RWPE1 (cell line): ENCODE results near the gene REEP6.

Source experiments
- CTCF ChIA-PET: fragments of 350-600 bp; sonication (Branson Sonifier 250); formaldehyde crosslinking; extraction: SDS; loops from one replicate; lab custom pipeline; 2021; lab: Yijun Ruan, JAX
- POLR2A ChIA-PET: fragments of 400-600 bp; formaldehyde crosslinking; extraction: SDS; loops from one replicate; lab custom pipeline; 2020; ENCODE audit warnings: antibody characterized with exemption; ENCODE audit not compliant: low non-redundant PET; lab: Yijun Ruan, JAX
- DNase-seq: peaks from one replicate; pipeline ENCODE4 v3.0.0; 2012; ENCODE audit warnings: low spot score
- H3K27ac ChIP-seq: fragments of 450-650 bp; 2 replicates; pipeline ENCODE4 v1.5.1; 2017
- TF ChIP-seq, protein P1 (sequence below): fragments of 450-650 bp; conservative IDR thresholded peaks from 2 replicates; pipeline ENCODE4 v1.5.1; 2017; ENCODE audit warnings: low read depth, mild to moderate bottlenecking

The REEP6 gene

DNA sequence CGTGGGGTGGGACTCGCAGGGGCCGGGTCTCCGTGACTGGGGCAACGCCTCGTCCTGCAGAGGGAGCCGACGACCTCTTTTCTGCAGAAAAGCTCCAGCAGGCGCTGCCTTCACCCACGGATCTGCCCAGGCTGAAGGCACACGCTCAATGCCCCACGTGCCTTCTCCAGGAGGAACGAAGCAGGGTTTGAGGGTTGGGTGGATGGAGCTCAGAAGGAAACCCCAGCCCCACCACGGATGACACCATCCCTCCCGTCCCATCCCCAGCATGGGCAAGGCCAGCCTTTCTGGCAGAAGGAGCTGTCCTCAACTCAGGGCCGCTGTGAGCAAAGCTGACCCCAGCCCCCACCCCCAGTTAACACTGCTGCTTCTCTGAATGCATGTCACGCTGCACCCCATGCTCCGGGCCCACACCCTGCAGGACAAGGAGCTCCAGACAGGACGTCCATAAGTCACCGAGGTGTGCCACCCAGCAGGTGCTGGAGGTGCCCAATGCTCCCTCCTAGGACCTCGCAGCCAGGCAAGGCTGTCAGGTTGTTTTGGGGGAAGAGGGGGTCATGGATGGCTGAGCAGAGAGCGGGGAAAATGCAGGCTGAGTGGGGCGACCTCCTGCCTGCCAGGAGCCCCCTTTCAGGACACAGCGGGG, 19.3 kb upstream of the REEP6 start:
- no peak for DNase-seq
- CTCF ChIA-PET = interaction anchor here (0.5 to 0.7 kb wide), 3 partner anchors 128 to 276 kb away, joined by 3 to 4 read pairs (median 4); no protein-coding TSS in a partner anchor
- TF ChIP-seq, protein P1, sequence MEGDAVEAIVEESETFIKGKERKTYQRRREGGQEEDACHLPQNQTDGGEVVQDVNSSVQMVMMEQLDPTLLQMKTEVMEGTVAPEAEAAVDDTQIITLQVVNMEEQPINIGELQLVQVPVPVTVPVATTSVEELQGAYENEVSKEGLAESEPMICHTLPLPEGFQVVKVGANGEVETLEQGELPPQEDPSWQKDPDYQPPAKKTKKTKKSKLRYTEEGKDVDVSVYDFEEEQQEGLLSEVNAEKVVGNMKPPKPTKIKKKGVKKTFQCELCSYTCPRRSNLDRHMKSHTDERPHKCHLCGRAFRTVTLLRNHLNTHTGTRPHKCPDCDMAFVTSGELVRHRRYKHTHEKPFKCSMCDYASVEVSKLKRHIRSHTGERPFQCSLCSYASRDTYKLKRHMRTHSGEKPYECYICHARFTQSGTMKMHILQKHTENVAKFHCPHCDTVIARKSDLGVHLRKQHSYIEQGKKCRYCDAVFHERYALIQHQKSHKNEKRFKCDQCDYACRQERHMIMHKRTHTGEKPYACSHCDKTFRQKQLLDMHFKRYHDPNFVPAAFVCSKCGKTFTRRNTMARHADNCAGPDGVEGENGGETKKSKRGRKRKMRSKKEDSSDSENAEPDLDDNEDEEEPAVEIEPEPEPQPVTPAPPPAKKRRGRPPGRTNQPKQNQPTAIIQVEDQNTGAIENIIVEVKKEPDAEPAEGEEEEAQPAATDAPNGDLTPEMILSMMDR = no peak
- peak overlapping the region; percentile 85 for H3K27ac ChIP-seq
- POLR2A ChIA-PET = interaction anchor here (0.5 kb wide), 1 partner anchor 19 kb away, joined by 6 read pairs; the partner anchor contains the start of gene REEP6

DNA sequence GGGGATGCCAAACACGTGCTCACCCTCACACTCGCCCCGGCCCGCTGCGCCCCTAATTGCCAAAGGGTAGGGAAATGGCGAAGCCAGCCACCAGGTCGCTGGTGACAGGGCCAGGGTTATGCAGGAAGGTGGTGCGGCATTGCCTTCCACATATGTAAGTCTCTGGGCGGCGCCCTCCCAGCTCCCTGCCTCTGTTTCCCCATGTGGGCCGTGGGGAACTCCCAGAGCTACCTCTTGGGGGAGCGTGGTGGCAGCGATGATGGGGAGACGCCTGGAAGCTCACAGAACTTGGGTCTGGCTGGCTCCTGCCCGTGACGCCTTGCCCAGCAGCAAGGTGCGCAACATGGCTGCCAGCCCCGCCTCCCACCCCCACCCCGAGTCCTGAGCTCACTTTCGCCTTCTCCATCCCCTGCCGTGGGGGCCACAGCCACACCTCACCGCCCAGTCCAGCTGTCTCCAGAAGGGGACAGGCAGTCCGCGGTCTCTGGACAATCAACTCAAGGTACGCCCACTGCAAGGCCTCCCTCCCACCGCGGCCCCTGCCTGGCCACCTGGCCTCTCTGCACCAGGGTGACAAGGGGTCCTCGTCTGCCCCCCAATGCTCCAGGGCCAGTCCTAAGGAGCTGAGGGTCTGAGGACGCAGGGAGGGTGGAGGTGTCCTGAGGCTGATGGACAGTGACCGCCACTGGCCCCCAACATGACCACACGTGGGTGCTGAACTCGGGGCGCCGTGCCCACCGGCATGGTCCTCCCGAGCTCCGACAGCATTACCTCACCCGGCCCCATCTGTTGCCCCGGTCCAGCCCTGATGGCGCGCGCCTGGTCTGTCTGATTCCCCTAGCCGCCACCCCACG, 18.5 kb upstream of the REEP6 start:
- ChIA-PET POLR2A (interaction anchor here (0.5 kb wide), 1 partner anchor 19 kb away, joined by 6 read pairs; the partner anchor contains the start of gene REEP6), CTCF (interaction anchor here (0.6 to 0.7 kb wide), 2 partner anchors 129 to 275 kb away, joined by 3 to 4 read pairs; no protein-coding TSS in a partner anchor)
- 0 out of 2 replicates have a peak overlapping the region, but pooled peaks have one; percentile 55 for H3K27ac ChIP-seq
- TF ChIP-seq, protein P1 = no peak
- DNase-seq = no peak

DNA sequence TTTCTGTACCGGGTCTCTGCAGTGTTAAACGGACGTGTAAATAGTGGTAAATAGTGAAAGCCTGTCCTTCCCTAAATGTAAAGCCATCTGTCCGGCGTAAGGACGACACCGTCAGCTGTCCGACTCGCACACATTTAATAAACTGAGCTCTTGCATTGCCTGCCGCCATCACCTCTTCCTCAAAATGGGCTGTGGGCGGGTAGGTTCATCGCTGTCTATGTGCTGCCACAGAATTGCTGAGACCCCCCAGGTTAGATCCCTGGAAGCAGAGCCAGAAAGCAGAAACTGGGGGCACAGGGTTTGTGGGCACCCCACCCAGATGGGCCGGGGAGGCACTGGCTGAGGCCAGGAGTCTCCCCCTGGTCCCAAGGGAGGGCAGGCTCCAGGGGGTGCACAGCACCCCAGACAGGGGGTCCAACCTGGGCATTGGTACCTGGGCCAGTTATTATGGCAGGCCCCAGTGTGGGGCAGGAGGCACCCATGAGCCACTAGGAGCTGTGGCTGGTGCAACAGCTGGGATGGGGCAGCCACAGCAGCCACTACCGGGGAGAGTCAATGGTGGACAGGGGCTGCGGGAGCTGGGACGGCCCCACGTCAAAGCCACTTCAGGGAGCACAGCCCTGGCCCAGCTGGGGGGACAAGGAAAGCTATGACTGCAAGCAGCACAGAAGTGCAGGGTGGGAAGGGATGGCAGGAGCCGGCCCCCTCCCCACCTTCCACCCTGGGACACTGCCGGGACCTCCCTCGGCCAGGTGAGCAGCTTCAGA, 17.7 kb upstream of the REEP6 start:
- CTCF ChIA-PET = interaction anchor here (0.5 kb wide), 1 partner anchor 36 kb away, joined by 3 read pairs; no protein-coding TSS in a partner anchor
- TF ChIP-seq, protein P1 = no peak
- DNase-seq = no peak
- H3K27ac ChIP-seq = peak overlapping the region; percentile 55
- POLR2A ChIA-PET = interaction anchor here (0.6 kb wide), 1 partner anchor 47 kb away, joined by 3 read pairs; no protein-coding TSS in a partner anchor

DNA sequence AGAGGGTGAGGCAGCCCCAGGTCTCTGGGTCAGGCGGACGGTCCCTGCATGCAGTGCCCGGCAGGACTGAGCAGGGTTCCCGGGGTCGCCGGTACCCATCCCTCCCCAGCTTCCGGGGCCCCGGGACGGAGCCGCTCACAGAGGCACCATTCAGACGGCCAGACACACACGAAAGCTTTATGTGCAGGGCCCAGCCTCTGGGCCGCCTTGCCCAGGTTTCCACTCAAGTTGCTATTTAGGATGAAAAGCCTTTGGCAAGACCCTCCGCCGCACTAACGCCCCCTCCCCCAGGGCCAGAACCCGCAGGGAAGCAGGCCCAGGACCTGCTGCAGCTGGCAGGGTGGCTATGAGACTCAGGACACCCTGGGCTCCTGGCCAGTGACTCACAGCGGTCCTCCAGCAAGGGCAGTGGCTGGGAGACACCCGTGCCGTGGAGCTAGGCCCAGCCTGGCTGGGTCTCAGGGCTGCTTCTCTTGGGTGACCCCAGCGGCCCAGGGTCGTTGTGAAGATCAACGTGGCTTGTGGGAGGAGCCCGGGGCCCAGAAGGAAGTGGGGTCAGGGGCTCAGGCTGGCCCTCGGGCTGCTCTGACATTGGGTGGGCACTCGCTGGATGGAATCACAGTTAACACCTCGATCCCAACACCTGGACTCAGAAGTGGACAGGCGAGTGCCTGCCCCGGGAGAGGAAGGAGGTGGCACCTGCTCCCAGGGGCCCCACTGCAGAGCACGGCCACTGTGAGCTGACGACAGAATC, 16.8 kb upstream of the REEP6 start:
- POLR2A ChIA-PET = interaction anchor here (0.6 kb wide), 1 partner anchor 46 kb away, joined by 3 read pairs; no protein-coding TSS in a partner anchor
- DNase-seq = no peak

DNA sequence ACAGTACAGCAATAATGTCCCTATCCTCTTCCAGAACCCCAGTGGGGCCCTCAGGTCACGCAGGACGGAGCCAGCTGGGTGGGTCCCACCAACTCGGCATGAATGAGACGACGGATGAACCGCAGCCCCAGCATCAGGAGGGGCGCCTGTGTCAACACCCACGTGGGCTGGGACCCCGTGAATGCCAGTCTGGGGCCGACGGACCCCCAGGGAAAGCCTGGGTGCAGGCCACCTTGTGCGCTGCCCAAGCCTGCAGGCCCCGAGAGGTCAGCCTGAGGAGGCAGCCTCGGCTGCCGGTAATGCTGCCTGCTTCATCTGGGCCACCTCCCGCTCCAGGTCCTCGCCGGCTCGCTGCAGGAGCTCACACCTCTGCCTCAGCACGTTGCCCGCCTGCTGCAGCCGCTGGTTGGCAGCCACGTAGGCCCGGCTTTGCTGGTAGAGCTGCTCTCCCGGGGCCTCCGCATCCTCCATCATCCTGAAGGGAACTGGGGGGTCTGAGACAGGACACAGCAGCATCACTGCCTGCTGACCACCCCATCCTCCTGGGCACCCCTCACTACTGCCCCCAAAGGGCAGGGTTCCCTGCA, 16.1 kb upstream of the REEP6 start:
- DNase-seq = no peak
- ChIA-PET CTCF (no interaction called here), POLR2A (no interaction called here)
- peak overlapping the region; percentile 55 for H3K27ac ChIP-seq
- TF ChIP-seq, protein P1 = no peak

More for the DNA sequence above, 16.8 kb upstream of the REEP6 start:
- CTCF ChIA-PET = no interaction called here
- TF ChIP-seq, protein P1 = no peak
- peak overlapping the region; percentile 55 for H3K27ac ChIP-seq
